ENCODE results near the gene CALML6. TPM values are rescaled to one million over a fixed set of nuclear protein-coding genes. Genes with fewer than 3 reads are reported as not detected.

CALML6 gene
- total RNA-seq, 6 experiments from 2014 or later = 0.11 to 0.95 (median 0.48) TPM; not detected in 1

DNA sequence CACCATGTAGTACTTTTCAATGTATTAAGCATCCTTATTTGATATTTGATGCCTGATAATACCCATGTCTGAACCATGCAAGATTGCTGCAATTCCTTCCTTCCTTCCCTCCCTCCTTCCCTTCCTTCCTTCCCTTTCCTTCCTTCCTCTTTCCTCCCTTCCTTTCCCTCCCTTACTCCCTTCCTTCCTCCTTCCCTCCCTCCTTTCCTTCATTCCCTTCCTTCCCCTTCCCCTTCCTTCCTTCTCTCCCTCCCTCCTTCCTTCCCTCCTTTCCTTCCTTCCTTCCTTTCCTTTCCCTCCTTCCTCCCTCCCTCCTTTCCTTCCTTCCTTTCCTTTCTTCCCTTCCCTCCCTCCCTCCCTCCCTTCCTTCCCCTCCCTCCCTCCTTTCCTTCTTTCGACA, 33.7 kb downstream of the CALML6 start:
- Mint-ChIP-seq H3K36me3 (ENCODE audit: low read depth) (no peaks in the 10 kb centered on the region), H3K27ac (no peak overlapping the region), H3K4me3 (no peak overlapping the region), H3K27me3 (ENCODE audit: insufficient read depth) (peaks cover 27% of the 10 kb centered on the region), H3K9me3 (no peaks in the 10 kb centered on the region), H3K4me1 (ENCODE audit: low read depth) (no peaks in the 10 kb centered on the region)
- no peak for DNase-seq
- TF ChIP-seq, protein P1, sequence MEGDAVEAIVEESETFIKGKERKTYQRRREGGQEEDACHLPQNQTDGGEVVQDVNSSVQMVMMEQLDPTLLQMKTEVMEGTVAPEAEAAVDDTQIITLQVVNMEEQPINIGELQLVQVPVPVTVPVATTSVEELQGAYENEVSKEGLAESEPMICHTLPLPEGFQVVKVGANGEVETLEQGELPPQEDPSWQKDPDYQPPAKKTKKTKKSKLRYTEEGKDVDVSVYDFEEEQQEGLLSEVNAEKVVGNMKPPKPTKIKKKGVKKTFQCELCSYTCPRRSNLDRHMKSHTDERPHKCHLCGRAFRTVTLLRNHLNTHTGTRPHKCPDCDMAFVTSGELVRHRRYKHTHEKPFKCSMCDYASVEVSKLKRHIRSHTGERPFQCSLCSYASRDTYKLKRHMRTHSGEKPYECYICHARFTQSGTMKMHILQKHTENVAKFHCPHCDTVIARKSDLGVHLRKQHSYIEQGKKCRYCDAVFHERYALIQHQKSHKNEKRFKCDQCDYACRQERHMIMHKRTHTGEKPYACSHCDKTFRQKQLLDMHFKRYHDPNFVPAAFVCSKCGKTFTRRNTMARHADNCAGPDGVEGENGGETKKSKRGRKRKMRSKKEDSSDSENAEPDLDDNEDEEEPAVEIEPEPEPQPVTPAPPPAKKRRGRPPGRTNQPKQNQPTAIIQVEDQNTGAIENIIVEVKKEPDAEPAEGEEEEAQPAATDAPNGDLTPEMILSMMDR (IDR thresholded peaks at IDR 0.05) = no peak

DNA sequence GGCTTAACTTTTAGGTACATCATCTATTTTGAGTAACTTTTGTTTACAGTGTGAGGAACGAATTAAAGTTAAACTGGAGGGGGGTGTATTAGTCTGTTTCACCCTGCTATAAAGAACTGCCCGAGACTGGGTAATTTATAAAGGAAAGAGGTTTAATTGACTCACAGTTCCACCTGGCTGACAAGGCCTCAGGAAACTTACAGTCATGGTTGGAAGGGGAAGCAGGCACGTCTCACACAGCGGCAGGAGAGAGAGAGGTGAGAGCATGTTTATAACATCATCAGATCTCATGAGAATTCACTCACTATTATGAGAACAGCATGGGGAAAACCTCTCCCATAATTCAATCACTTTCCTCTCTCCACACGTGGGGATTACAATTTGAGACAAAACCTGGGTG, 35.9 kb downstream of the CALML6 start:
- TF ChIP-seq, protein P1 (IDR thresholded peaks at IDR 0.05) = no peak
- H3K27ac Mint-ChIP-seq = no peak overlapping the region
- H3K36me3 Mint-ChIP-seq (ENCODE audit: low read depth) = no peaks in the 10 kb centered on the region
- no peaks in the 10 kb centered on the region for H3K9me3 Mint-ChIP-seq
- peaks cover 26% of the 10 kb centered on the region for H3K27me3 Mint-ChIP-seq (ENCODE audit: insufficient read depth)
- H3K4me3 Mint-ChIP-seq = no peak overlapping the region
- no peaks in the 10 kb centered on the region for H3K4me1 Mint-ChIP-seq (ENCODE audit: low read depth)
- DNase-seq = no peak

DNA sequence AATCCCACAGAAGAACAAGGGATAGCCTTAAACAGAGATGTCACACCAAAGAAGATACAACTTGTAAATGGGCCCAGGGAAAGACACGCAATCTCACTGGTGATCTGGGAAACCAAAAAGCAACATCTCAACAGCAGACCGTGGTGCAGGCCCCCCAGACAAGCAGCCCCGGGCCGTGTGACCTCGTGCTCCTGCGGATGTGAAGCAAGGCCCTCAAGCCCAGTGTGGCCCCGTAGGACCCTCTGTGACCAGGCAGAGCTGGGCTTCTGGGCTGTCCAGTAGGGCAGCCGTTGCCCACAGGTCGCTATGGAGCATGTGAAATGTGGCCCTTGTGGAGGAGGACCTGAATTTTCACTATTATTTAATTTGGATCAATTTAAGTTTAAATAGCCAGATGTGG, 39.0 kb downstream of the CALML6 start:
- Mint-ChIP-seq H3K27me3 (ENCODE audit: insufficient read depth) (peaks cover 31% of the 10 kb centered on the region), H3K9me3 (no peaks in the 10 kb centered on the region), H3K27ac (no peak overlapping the region), H3K4me3 (no peak overlapping the region), H3K36me3 (ENCODE audit: low read depth) (no peaks in the 10 kb centered on the region), H3K4me1 (ENCODE audit: low read depth) (no peaks in the 10 kb centered on the region)
- no peak for DNase-seq
- TF ChIP-seq, protein P1 (IDR thresholded peaks at IDR 0.05) = no peak

DNA sequence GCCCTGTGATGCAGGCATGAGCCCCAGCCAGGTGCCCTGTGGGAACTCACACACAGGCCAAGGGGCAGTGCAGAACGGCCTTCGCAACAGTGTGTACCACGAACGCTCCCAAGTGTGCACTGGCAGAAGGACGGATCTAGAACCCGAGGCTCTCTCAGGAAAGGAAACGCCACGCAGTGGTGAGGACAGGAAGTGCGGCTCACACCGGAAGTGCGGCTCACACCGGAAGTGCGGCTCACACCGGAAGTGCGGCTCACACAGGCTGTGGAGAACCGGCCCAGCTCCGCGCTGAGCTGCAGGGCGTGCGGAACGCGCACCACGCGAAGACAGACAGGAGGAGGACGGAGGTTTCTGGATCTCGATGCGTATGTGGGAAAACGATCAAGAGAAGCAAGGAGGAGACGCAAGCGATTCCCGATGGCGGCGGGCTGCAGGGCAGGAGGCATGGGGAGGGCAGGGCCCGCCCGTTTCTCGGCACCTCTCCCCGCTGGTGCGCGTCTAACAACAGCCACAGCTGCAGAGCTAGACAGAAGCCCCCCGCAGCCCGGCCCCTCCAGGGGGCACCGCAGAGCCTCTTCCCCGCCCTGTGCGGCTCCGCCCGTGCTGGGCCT, 39.9 kb downstream of the CALML6 start:
- peaks cover 33% of the 10 kb centered on the region for H3K27me3 Mint-ChIP-seq (ENCODE audit: insufficient read depth)
- TF ChIP-seq, protein P1 (IDR thresholded peaks at IDR 0.05) = peak; percentile 58
- no peaks in the 10 kb centered on the region for H3K36me3 Mint-ChIP-seq (ENCODE audit: low read depth)
- H3K4me1 Mint-ChIP-seq (ENCODE audit: low read depth) = no peaks in the 10 kb centered on the region
- H3K4me3 Mint-ChIP-seq = no peak overlapping the region
- DNase-seq = no peak
- no peaks in the 10 kb centered on the region for H3K9me3 Mint-ChIP-seq
- H3K27ac Mint-ChIP-seq = no peak overlapping the region

DNA sequence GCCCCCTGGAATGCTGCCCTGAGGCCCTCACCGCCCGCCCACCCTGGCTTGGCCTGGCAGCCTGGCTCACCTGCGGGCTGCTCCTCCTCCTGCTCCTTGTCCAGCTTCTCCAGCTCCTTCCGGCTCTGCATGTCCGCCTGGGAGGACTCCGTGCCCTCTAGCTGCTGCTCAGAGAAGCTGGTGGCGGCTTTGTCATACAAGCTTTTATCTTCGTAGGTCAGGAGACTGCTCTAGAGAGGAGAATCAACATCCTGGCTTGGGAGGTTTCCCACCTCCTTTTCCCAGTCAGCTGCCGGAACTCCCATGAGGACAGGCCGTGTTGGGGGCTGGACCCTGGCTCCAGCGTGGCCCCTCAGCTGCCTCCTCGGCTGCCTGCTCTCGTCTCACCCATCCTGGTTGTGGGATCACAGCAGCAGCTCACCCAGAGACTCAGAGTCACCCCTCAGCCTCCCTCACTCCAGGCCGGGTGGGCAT, 40.6 kb downstream of the CALML6 start:
- Mint-ChIP-seq H3K4me1 (ENCODE audit: low read depth) (no peaks in the 10 kb centered on the region), H3K4me3 (no peak overlapping the region), H3K27ac (no peak overlapping the region), H3K36me3 (ENCODE audit: low read depth) (no peaks in the 10 kb centered on the region), H3K9me3 (no peaks in the 10 kb centered on the region), H3K27me3 (ENCODE audit: insufficient read depth) (peaks cover 35% of the 10 kb centered on the region)
- TF ChIP-seq, protein P1 (IDR thresholded peaks at IDR 0.05) = no peak
- no peak for DNase-seq
